ENCODE data around the gene ANKRD13B.

The ANKRD13B gene

DNA sequence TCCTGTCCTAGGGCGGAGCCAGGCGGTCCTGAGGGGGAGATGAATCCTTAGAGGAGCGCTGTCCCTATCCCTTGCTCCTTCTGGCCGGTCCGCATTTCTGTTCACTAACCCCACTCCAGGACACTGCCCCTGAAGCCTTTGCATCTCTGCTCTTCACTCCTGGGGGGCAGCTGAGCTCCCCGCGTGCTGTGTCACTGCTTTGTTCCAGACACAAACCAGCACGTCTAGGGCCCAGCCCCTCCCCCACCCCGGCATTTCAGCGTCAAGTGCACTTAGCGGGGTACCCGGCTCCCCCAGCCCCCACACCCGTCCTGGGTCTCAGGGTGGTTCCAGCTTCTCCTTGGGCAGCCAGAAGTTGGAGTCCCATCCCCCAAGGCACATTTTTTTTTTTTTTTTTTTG, 20.9 kb downstream of the ANKRD13B start:
- TF ChIP-seq, protein P1, sequence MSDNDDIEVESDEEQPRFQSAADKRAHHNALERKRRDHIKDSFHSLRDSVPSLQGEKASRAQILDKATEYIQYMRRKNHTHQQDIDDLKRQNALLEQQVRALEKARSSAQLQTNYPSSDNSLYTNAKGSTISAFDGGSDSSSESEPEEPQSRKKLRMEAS (IDR thresholded peaks at IDR 0.05): no peak
- TF ChIP-seq FOXM1 (IDR thresholded peaks at IDR 0.05; ENCODE audit: borderline replicate concordance, low read depth): no peak
- no peak for TF ChIP-seq NFIC (IDR thresholded peaks at IDR 0.05)
- TF ChIP-seq, protein P2, sequence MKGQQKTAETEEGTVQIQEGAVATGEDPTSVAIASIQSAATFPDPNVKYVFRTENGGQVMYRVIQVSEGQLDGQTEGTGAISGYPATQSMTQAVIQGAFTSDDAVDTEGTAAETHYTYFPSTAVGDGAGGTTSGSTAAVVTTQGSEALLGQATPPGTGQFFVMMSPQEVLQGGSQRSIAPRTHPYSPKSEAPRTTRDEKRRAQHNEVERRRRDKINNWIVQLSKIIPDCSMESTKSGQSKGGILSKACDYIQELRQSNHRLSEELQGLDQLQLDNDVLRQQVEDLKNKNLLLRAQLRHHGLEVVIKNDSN (IDR thresholded peaks at IDR 0.05): no peak

DNA sequence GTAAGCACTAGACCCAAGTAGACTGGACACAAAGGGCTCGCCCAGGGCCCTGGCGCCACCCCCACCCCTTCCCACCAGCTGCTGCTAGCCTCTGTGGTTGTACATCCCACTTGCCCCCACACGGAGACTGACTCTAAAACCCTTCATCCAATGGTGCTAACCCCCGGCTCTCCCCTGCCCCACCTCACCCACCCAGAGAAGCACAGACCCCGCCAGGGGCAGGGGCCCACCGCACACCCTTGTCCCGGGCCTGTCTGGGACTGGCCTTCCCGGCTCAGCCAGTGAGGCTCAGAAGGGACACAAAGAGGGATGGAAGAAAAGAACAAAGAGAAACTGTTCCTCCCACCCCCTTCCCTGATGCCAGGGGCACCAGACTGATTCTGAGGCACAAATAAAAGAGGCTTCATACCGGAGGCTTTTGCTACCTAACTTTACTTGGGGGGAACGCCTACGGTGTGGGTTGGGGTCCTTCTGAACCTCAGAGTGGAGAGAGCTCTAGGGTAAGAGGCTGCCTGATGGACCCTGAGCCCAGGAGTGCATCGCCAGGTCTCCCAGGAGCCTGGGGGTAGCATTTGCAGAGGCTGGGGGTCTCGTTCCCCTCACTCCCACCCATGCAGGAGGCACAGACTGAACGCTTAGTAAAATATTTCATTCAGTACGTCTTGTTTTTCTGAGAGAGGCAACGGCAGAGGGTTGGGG, 21.6 kb downstream of the ANKRD13B start:
- no peak for TF ChIP-seq TEAD4 (IDR thresholded peaks at IDR 0.05)
- TF ChIP-seq EGR1 (IDR thresholded peaks at IDR 0.05): no peak
- TF ChIP-seq, protein P1 (IDR thresholded peaks at IDR 0.05): no peak
- no peak for TF ChIP-seq EP300 (IDR thresholded peaks at IDR 0.05; ENCODE audit: borderline replicate concordance)
- TF ChIP-seq NFIC (IDR thresholded peaks at IDR 0.05): no peak
- TF ChIP-seq RAD21 (IDR thresholded peaks at IDR 0.05; ENCODE audit: low read depth): no peak
- TF ChIP-seq, protein P2 (IDR thresholded peaks at IDR 0.05): no peak
- no peak for TF ChIP-seq FOXM1 (IDR thresholded peaks at IDR 0.05; ENCODE audit: borderline replicate concordance, low read depth)
- no peak for TF ChIP-seq TAF1 (IDR thresholded peaks at IDR 0.05; ENCODE audit: low read depth)
- TF ChIP-seq CEBPB (IDR thresholded peaks at IDR 0.05): no peak
- TF ChIP-seq YY1 (IDR thresholded peaks at IDR 0.05; ENCODE audit: low read depth): no peak
- TF ChIP-seq ZBTB7A (IDR thresholded peaks at IDR 0.05; ENCODE audit: low read depth): no peak
- TF ChIP-seq CREB1 (IDR thresholded peaks at IDR 0.05; ENCODE audit: low read depth): no peak
- TF ChIP-seq TCF12 (IDR thresholded peaks at IDR 0.05; ENCODE audit: low read depth): no peak

DNA sequence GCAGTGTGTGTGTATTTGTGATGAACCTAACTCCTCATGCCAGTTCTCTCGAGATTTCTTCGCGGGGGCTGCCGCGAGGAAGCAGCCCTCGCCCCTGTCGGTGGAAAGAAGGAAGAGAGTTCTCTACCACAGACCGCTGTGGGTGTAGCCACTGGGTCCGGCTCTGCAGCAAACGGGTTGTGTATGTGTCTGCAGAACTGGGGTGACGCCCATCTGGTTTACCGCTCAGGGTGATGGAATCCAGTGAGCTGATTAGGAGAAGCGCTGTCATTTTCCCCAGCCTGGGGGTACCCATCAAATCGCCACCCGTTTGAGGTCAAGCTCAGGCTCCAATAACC, 22.1 kb downstream of the ANKRD13B start:
- TF ChIP-seq FOXM1 (IDR thresholded peaks at IDR 0.05; ENCODE audit: borderline replicate concordance, low read depth): no peak
- TF ChIP-seq, protein P2 (IDR thresholded peaks at IDR 0.05): no peak
- no peak for TF ChIP-seq YY1 (IDR thresholded peaks at IDR 0.05; ENCODE audit: low read depth)
- no peak for TF ChIP-seq TEAD4 (IDR thresholded peaks at IDR 0.05)
- TF ChIP-seq RAD21 (IDR thresholded peaks at IDR 0.05; ENCODE audit: low read depth): no peak
- TF ChIP-seq TAF1 (IDR thresholded peaks at IDR 0.05; ENCODE audit: low read depth): no peak
- no peak for TF ChIP-seq EGR1 (IDR thresholded peaks at IDR 0.05)
- TF ChIP-seq CEBPB (IDR thresholded peaks at IDR 0.05): no peak
- TF ChIP-seq, protein P3, sequence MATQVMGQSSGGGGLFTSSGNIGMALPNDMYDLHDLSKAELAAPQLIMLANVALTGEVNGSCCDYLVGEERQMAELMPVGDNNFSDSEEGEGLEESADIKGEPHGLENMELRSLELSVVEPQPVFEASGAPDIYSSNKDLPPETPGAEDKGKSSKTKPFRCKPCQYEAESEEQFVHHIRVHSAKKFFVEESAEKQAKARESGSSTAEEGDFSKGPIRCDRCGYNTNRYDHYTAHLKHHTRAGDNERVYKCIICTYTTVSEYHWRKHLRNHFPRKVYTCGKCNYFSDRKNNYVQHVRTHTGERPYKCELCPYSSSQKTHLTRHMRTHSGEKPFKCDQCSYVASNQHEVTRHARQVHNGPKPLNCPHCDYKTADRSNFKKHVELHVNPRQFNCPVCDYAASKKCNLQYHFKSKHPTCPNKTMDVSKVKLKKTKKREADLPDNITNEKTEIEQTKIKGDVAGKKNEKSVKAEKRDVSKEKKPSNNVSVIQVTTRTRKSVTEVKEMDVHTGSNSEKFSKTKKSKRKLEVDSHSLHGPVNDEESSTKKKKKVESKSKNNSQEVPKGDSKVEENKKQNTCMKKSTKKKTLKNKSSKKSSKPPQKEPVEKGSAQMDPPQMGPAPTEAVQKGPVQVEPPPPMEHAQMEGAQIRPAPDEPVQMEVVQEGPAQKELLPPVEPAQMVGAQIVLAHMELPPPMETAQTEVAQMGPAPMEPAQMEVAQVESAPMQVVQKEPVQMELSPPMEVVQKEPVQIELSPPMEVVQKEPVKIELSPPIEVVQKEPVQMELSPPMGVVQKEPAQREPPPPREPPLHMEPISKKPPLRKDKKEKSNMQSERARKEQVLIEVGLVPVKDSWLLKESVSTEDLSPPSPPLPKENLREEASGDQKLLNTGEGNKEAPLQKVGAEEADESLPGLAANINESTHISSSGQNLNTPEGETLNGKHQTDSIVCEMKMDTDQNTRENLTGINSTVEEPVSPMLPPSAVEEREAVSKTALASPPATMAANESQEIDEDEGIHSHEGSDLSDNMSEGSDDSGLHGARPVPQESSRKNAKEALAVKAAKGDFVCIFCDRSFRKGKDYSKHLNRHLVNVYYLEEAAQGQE (IDR thresholded peaks at IDR 0.05; ENCODE audit: low read depth): no peak
- TF ChIP-seq NFIC (IDR thresholded peaks at IDR 0.05): no peak
- no peak; the same call in 1 of the 2 replicates for TF ChIP-seq ZBTB7A (IDR thresholded peaks at IDR 0.05; ENCODE audit: low read depth)
- no peak for TF ChIP-seq EP300 (IDR thresholded peaks at IDR 0.05; ENCODE audit: borderline replicate concordance)
- TF ChIP-seq TCF12 (IDR thresholded peaks at IDR 0.05; ENCODE audit: low read depth): no peak
- TF ChIP-seq, protein P1 (IDR thresholded peaks at IDR 0.05): no peak
- no peak for TF ChIP-seq CREB1 (IDR thresholded peaks at IDR 0.05; ENCODE audit: low read depth)

DNA sequence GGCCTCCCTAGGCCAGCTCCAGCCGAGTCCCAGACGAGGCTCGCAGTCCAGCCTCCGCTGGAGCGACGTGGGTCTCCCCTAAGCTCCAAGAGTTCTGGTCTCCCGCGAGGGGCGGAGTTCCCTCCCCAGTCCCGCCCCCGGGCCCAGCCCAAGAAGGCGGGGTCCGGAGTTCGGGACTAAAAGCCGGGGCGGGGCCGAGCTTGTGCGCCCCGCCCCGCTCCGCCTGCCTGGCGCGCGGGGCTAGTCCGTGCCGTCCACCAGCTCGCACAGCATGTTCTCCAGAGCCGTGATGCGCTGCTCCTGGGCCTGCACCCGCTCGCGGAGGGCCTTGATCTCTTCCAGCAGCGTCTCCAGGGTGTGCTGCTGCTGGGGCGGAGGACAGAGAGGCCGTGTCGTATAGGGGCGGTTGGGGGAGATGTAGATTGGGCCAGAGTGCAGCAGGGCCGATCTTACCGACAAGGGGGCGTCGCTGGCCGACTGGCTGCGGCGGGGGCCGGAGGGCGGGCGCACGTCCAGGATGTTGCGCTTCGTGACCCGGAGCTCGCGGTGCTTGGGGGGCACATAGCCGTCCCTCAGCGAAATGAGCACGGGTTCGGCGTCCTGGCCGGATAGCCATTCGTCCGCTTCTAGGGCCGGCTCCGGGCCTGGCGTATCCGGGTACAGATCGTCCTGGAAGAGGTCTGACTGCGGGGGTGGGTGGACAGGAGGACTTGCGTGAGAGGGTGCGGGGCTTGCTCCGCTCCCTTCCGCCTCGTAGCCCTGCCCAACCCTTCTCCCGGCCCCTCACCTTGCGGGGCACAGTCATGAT, 22.8 kb downstream of the ANKRD13B start:
- TF ChIP-seq, protein P1 (IDR thresholded peaks at IDR 0.05): peak; percentile 88
- TF ChIP-seq EGR1 (IDR thresholded peaks at IDR 0.05) (no peak), NFIC (IDR thresholded peaks at IDR 0.05) (no peak)

DNA sequence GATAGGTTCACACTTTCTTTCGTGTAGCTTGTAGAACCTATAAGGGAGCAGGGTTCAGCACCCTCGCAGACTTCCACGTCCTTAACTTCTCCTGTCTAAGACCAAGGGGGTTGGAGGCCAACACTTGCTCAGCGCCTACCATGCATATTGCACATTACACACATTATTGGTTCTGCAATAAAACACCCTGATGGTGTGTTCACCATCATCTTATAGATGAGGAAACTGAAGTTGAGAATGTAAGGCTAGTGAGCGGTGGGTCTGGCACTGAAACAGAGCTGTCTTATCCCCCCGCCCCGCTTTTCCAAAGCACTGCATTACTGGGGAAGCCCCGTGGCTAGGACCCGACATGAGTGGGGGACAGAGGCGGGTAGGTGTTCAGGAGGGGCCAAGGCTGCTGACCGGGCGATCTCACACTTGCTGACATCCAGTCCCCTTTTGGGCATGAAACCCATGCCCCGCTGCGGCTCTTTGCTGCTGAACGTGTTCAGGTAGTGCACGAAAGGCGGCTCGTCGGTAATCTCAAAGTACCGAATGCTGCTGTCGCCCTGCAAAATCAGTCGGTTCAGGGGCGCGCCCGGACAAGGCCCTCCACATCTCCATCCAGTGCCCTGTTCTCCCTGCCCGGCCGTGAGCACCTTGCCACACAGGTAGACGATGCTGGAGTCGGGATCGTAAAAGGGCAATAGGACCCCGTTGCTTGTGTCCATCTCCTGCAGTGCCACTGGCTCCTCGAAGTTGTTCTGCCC, 23.5 kb downstream of the ANKRD13B start:
- TF ChIP-seq TAF1 (IDR thresholded peaks at IDR 0.05; ENCODE audit: low read depth): no peak
- TF ChIP-seq EGR1 (IDR thresholded peaks at IDR 0.05): no peak
- TF ChIP-seq CEBPB (IDR thresholded peaks at IDR 0.05): no peak
- TF ChIP-seq CREB1 (IDR thresholded peaks at IDR 0.05; ENCODE audit: low read depth): no peak
- no peak for TF ChIP-seq YY1 (IDR thresholded peaks at IDR 0.05; ENCODE audit: low read depth)
- no peak for TF ChIP-seq ZBTB7A (IDR thresholded peaks at IDR 0.05; ENCODE audit: low read depth)
- TF ChIP-seq TCF12 (IDR thresholded peaks at IDR 0.05; ENCODE audit: low read depth): no peak
- TF ChIP-seq FOXM1 (IDR thresholded peaks at IDR 0.05; ENCODE audit: borderline replicate concordance, low read depth): no peak
- TF ChIP-seq TEAD4 (IDR thresholded peaks at IDR 0.05): no peak
- TF ChIP-seq, protein P1 (IDR thresholded peaks at IDR 0.05): no peak
- no peak for TF ChIP-seq RAD21 (IDR thresholded peaks at IDR 0.05; ENCODE audit: low read depth)
- no peak for TF ChIP-seq NFIC (IDR thresholded peaks at IDR 0.05)
- TF ChIP-seq EP300 (IDR thresholded peaks at IDR 0.05; ENCODE audit: borderline replicate concordance): no peak
- TF ChIP-seq, protein P3 (IDR thresholded peaks at IDR 0.05; ENCODE audit: low read depth): no peak
- TF ChIP-seq, protein P2 (IDR thresholded peaks at IDR 0.05): no peak

Data from Ishikawa (cell line).